GM19193 (cell line): Measurements from ENCODE around the gene KRT71.

Experiments
- POLR2A ChIP-seq: IDR thresholded peaks from 4 replicates; pipeline ENCODE4 v1.6.1; 2011; ENCODE audit not compliant: insufficient read depth, insufficient read length; ENCODE audit errors: extremely low read depth

Gene KRT71

GRCh38 chr12:52534482-52534881 is 18.5 kb downstream of the KRT71 start:
- no peak for TF ChIP-seq POLR2A

GRCh38 chr12:52533686-52534470 is 19.1 kb downstream of the KRT71 start:
- no peak for TF ChIP-seq POLR2A

DNA sequence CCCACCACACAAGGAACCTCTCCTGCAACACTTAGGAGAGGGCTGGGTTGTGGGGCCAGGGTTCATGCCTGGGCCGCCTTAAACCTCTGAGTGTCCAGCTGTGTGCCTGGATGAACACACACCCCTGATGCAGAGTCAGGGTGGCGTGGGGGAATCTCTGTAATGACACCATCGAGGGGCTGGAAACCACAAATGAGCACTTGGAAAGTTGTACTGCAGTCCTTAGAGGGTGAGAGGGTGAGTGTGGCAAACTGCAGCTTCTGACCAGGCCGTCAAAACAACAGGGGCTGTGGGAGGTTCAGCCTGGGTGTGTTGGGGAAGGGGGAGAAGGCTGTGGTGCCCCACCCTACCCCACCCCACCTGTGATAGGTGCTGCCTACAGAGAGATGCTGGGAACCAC is 20.3 kb downstream of the KRT71 start:
- TF ChIP-seq POLR2A, result no peak

GRCh38 chr12:52531566-52532300 is 21.2 kb downstream of the KRT71 start:
- no peak for TF ChIP-seq POLR2A

GRCh38 chr12:52530905-52531304 is 22.0 kb downstream of the KRT71 start:
- TF ChIP-seq POLR2A, result no peak

GRCh38 chr12:52530366-52530765 is 22.6 kb downstream of the KRT71 start:
- TF ChIP-seq POLR2A, result no peak

- no peak for TF ChIP-seq POLR2A
Measured at GRCh38 chr12:52529846-52530245, 23.1 kb downstream of the KRT71 start.

DNA sequence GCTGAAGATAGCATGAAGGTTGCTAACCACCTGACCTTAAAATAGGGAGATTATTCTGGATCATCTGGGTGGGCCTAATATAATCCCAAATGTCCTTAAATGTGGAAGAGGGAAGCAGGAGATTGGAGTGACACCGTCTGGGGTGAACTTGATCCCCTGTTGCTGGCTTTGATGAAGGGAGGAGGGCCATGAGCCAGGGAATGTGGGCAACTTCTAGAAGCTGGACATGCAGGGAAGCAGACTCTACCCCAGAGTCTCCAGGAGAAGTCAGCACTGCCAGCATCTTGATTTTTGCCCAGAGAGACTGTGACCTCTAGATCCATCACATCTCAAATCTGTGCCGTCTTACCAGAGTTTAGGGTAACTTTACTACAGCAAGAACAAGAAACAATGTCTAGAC is 23.5 kb downstream of the KRT71 start:
- TF ChIP-seq POLR2A, result no peak

- no peak for TF ChIP-seq POLR2A
Measured at GRCh38 chr12:52528641-52529143, 24.3 kb downstream of the KRT71 start.

GRCh38 chr12:52527121-52527800 is 25.7 kb downstream of the KRT71 start:
- no peak for TF ChIP-seq POLR2A

- TF ChIP-seq POLR2A, result no peak
Measured at GRCh38 chr12:52526511-52526951, 26.4 kb downstream of the KRT71 start.

- no peak for TF ChIP-seq POLR2A
Measured at GRCh38 chr12:52525661-52526499, 27.1 kb downstream of the KRT71 start.

DNA sequence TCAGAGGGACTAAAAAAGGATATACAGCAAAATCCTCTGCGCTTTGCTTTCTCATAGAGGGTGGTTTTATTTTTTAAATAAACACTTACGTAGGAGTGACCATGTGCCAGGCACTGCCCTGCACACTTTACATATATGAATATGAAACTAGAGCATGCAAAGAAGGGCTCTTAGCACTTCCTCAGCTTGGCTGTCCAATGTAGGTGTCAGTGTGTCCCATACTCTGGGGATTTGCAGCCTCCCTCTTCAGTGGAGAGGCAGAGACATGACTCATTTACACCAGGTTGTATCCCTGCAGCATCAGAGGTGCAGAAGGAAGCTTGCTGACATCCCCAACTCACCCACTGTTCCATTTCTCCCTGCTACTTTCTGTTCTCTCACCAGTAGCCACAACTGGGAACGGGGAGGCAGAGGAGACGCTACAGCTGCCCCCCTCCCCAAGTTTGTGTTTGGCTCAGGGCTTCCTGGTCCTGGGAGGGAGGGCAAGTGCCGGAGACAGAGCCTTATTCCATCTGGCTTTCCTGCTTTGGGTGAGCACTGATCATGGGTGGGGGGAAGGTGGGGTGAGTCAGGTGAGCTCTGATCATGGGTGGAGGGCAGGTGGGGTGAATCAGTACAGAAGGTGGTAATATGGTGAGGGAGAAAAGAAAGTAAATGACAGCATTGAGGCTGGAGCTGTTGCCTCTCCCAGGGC is 27.9 kb downstream of the KRT71 start:
- TF ChIP-seq POLR2A, result no peak
